ENCODE data around the gene NGEF.

DNA sequence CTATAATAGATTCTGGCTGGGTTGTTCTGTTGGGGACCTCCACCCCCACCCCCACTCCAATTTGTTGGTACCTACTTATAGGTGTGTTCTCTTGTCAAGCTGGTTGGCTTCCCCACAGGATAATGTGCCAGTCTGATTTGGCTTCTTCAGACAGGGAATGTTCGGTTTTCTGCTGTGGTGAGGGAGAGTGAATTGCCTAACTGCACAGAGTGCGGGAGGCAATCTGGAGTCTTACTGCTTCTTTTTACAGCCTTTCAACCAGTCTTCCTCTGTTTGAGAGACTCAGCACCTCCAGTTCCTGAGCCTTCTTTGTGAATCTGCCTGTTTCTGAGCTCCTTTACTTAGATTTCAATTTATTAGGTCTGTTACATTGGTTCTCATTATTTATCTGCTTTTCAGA lies 170.4 kb downstream of the NGEF start:
- TF ChIP-seq, protein P1, sequence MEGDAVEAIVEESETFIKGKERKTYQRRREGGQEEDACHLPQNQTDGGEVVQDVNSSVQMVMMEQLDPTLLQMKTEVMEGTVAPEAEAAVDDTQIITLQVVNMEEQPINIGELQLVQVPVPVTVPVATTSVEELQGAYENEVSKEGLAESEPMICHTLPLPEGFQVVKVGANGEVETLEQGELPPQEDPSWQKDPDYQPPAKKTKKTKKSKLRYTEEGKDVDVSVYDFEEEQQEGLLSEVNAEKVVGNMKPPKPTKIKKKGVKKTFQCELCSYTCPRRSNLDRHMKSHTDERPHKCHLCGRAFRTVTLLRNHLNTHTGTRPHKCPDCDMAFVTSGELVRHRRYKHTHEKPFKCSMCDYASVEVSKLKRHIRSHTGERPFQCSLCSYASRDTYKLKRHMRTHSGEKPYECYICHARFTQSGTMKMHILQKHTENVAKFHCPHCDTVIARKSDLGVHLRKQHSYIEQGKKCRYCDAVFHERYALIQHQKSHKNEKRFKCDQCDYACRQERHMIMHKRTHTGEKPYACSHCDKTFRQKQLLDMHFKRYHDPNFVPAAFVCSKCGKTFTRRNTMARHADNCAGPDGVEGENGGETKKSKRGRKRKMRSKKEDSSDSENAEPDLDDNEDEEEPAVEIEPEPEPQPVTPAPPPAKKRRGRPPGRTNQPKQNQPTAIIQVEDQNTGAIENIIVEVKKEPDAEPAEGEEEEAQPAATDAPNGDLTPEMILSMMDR (conservative IDR thresholded peaks at IDR 0.05; ENCODE audit: low read depth, low read length), result no peak
- TF ChIP-seq EZH2 (IDR thresholded peaks at IDR 0.05; ENCODE audit: low read length, unreplicated experiment), result no peak
- no peak for TF ChIP-seq EZH2phosphoT487 (IDR thresholded peaks at IDR 0.05; ENCODE audit: borderline replicate concordance, low read length)
